IPS-11a (cell line): Measurements from ENCODE around the gene SLC35G2.
A peak's percentile ranks its signal among the peaks of the same experiment; 100 is the strongest.
"Not testable (repeated sequence)": the region's sequence is repeated elsewhere in the genome, so short reads cannot be mapped to it uniquely, and the experiment has no call there.

Experiments used
- H3K4me3 ChIP-seq: one replicate; pipeline ENCODE4 v1.5.1; 2013; ENCODE audit warnings: low read depth, low read length, control low read depth

The SLC35G2 gene

GRCh38 chr3:136818769-136819391 lies at the start of gene SLC35G2:
TSS of gene SLC35G2 (plus strand) at chr3:136819126. CDS start at chr3:136854461, 35,335 bp downstream.
- peak within 1 kb of the TSS; percentile 69 for H3K4me3 ChIP-seq

GRCh38 chr3:136772709-136773108 lies 46.2 kb upstream of the SLC35G2 start:
- no peak overlapping the region for H3K4me3 ChIP-seq

- no peak overlapping the region for H3K4me3 ChIP-seq
These were observed 40.1 kb upstream of the SLC35G2 start for GRCh38 chr3:136778865-136779264.

DNA sequence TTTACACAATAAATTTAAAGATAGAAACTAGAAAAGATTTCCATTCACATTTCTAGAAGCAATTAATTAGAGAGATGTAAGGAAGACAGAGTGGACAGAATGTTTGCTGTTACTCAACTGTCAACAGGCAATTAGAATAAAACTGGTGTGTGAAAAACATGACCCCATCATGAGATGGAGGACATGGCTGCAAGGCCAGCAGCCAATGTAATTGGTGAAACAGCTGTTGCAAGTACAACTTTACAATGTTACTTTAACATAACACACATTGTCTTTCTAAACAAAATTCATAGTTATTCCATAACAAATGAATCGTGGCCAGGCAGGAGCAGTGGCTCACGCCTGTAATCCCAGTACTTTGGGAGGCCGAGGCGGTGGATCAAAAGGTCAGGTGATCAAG lies 38.2 kb upstream of the SLC35G2 start:
- H3K4me3 ChIP-seq: no peak overlapping the region

DNA sequence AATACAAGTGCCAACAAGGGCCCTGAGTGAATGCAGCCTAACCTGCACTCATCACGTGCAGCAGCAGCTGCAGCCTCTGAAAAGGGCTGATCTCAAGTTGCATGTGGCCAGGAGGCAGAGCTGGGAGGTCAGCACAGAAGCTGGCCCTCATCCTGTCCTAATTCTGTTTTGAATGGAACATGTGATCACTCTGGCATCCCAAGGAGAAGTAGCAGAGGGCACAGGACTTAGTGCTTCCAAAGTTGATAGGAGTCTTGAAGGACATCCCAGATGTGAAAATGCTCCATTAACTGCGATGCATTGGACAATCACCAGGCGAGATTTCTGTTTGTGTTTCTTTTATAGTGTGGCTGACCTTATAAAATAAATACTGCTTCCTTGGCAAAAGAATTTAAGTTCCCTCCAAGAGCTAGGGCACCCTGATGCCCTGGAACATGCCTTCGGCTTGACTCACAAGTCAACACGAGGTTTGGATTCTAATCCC lies 35.2 kb upstream of the SLC35G2 start:
- no peak overlapping the region for H3K4me3 ChIP-seq

DNA sequence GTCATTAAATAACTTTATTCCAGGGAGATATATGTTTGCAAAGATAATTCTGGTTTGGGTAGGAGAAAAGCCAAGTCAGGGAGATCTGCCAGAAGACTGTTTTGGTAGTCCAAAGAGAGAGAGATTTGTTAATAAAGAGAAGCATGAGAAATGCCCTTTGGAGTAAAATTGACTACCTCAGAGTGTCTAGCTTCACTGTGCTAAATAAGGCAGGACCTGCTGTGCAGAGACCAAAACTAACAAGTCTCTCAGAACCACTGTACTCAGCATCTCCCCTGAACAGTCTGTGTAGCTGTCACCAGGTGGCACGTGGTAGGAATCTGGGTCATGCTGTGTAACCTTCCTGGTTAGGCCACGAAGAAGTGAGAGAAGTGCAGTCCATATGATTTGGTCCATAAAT lies 31.6 kb upstream of the SLC35G2 start:
- no peak overlapping the region for H3K4me3 ChIP-seq

DNA sequence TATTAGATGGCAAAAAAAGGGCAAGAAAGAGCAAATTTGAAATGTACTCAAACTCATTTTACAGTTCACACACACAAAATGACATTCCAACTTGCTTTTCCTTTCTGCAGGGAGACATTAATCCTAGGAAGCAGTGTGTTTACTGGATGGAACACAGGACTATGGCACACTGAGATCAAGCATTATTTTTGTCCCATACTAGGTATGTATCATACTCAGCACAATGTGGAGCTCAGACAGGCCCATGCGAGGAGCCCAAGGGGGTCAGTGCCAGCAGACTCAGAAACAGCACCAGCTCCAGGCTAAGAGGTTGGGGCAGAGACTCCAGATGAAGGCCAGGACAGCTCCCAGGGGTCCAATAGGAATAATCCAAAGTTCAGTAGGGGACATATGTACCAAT lies 30.8 kb upstream of the SLC35G2 start:
- H3K4me3 ChIP-seq: no peak overlapping the region

GRCh38 chr3:136789976-136790375 lies 28.9 kb upstream of the SLC35G2 start:
- no peak overlapping the region for H3K4me3 ChIP-seq

DNA sequence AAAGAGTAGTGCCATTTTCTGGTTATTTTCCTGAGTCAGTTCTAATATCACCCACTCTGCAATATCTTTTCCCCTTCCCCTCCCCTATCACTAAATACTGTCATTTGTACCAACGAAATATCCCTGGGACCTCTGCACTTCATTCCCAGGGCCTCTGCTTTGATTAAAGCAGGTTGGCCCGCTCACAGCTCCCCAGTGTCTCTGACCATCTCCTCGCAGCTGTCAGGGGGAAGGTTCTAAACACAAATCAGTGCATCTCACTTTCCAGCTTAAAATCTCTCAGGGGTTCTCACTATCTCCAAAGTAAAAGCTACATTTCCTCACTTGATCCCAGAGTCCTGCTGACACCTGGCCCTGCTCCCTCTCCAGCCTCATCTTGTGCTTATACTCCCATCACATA lies 28.1 kb upstream of the SLC35G2 start:
- no peak overlapping the region for H3K4me3 ChIP-seq

- H3K4me3 ChIP-seq: no peak overlapping the region
These were observed 26.2 kb upstream of the SLC35G2 start for GRCh38 chr3:136792556-136793330.

DNA sequence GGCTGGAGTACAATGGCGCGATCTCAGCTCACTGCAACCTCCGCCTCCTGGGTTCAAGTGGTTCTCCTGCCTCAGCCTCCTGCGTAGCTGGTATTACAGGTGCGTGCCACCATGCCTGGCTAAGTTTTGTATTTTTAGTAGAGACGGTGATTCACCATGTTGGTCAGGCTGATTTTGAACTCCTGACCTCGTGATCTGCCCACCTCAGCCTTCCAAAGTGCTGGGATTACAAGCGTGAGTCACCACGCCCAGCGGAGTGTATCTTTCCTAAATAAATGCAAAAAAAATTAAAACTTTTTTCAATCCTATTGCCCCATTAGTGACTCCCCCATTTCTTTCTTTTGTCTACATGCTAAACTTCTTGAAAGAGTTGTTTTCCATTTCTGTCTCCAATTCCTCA lies 17.8 kb upstream of the SLC35G2 start:
- H3K4me3 ChIP-seq: not testable (repeated sequence)

DNA sequence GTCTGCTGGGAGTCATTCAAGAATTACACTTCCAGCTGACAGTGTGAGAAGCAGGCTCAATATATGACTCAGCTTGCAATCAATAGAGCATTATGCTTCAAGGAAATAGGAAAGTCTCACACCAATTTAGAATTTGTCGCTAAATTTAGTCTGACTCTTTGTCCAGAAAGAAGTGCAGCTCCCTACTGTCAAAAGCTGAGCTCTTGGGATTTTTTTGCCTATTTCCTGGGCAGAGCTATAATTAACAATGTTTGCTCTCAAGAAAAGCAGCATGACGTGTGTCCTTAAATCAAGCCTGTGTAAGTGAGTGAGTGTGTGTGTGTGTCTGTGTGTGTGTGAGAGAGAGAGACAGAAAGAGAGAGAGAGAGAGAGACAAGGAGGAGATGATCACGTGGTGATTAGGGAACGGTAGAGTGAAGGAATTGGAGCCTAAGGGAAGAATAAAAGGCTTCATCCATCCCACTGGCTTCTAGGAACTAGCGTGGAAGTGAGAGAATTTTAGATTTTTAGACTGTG lies 16.4 kb upstream of the SLC35G2 start:
- no peak overlapping the region for H3K4me3 ChIP-seq

DNA sequence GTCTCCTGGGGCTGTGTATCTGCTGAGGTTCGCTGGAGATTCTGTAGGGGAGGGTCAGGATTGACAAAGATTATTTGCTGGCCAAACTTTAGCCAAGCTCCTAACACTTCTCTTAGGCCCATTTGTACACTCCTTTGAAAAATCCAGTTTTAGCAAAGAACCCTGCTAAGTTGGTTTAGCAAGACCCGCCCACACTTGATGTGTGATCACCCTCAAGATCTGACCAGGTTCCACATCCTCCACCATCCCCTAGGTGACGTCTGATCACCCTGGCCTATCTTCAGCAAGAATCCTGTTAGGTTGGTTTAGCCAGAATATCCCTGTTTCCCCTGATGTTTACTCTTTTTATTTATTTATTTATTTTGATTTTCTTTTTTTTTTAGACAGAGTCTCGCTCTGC lies 14.8 kb upstream of the SLC35G2 start:
- H3K4me3 ChIP-seq: no peak overlapping the region

- H3K4me3 ChIP-seq: no peak overlapping the region
These were observed 14.1 kb upstream of the SLC35G2 start for GRCh38 chr3:136804813-136805212.

GRCh38 chr3:136805795-136806194 lies 13.1 kb upstream of the SLC35G2 start:
- no peak overlapping the region for H3K4me3 ChIP-seq

DNA sequence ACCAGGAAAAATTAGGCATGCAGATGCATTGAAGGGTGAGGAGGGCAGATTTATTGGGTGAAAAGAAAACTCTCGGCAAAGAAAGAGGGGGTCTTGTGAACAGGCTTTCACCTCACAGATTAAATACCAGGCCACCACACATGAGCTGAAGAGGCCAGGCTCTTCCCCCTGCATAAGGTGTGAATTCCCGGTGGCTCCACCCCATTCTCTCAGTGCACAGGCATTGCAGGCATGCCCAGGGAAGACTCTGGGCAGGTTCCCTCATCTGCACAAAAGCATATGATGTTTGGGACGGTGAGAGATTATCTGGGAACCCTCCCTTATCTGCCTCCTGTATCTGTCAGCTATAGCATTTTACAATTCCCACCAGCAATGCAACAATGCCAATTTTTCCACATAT lies 7.2 kb upstream of the SLC35G2 start:
- H3K4me3 ChIP-seq: no peak overlapping the region

DNA sequence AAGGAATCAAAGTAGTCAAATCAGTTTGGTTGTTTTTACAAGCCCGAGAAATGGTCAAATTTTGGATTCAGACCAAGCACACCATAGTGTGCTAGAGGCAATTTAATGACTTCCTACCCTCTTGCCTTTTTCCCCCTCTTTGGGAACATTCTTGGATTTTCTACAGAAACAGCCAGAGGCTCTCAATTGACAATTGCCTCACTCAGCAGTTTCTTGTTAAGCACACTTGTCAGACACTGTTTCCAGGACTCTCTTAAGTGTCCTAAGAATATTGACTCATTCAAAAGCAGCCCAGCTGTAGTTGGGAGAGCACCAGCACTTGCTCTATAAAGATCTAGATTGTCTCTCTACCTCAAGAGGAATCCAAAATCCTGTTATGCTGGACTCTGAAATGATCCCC lies 1.5 kb upstream of the SLC35G2 start:
- H3K4me3 ChIP-seq: no peak overlapping the region

DNA sequence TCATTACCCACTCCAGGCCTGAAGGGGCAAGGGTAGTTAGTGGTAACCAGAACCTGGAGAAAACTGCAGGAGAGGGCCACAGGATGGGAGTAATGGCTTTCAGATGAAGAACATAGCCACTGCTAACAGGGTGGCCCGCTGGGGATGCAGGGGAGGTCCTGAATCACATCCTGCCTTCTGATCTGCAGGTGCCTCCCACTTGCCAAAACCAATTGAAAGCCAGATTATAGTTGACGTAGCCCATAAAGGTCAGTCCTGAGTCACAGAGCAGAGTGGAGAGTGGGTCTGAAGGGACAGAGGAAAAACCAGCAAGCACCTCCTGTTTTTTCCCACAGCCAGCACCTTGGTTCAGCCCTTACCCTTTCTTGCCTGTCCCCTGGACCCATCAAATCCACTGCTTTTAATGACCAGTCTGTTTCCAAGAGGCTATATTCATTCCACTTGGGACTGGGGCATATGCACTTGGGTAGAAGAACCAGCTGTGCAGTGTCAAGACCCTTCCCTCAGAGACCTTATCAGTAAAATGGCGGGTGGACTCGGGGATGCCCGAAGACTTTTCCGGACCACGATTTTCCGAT lies 646 bp upstream of the SLC35G2 start:
- peak overlapping the region; percentile 69 for H3K4me3 ChIP-seq

DNA sequence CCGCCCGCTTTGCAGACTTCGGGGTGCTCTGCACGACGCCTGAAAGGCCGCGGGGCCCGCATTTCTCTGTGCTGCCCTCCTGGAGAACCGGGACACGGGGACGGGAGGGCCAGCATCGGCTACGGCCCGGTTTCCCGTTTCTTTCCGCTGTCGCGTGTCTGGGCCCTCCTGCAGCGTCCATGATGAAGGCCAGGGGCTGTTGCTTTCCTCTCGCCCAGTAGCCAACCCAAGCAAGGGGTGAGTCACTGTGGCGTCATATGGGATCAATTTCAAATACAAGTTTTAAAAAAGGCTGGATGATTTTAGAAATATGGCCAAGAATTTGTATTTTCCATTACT lies 435 bp downstream of the SLC35G2 start:
- peak overlapping the region; percentile 69 for H3K4me3 ChIP-seq

DNA sequence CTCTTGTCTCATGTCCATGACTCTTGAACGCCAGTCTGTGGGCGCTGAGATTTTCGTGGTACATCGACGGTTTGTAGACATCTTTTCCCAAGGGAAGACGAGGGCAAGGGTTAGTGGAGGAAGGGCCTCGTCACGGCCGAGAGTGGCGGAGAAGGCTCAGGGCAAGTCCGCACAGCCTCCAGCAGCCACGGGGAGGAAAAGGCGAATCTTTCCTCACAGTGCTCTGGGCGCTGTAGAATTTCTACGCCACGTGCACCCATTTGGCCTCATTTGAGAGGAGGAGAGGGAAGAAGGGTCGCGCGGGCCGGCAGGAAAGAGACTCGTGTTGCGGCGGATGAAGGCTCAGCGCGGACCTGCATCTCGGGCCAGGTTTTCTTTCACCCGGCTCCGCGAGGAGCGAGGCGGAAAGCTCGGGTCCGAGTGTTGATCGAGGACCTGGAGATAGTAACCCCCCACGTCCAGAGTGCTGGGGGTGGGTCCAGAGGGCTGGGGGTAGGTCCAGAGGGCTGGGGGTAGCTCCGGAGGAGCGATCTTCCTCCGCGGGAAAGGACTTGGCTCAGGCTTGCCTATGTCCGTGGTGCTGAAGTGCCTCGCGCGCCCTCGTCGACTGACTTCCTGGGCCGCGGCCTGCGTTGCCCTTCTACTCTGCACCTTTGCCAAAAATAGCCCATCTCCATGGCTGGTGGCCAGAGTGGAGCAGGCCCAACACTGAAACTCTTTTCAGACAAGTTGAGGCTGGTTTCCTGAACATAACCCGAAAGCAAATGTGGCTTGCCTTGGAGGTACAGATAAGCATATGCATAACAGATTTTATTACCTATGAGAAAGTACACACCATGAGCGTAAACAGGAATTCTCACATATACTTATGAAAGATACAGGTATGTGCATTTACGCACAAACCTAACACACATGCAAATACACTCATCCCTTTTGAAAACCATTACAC lies 1.1 kb downstream of the SLC35G2 start:
- peak overlapping the region; percentile 69 for H3K4me3 ChIP-seq

DNA sequence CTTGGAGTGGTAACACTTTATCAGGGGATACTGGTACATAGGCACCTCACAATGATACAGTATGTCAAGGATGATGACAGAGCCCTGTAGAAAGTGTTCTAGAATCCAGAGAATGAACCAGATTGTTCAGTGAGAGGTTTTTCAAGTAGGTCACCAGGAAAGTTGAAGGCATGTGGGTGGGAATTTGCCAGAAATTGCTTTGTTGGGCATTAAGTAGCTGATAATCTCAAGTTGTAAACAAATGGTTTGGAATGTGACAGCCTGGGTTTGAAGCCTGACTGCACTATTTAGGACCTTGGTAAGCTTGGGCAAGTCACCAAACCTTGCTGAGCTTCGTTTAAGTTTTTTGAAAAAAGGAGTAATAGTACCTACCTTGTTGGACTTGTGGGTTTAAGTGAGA lies 12.5 kb downstream of the SLC35G2 start:
- H3K4me3 ChIP-seq: no peak overlapping the region
